DND-41 (cell line): ENCODE measurements around the gene TFCP2.

Experiments used
- ATAC-seq: fragments of 200-7000 bp; cut with Tn5 transposase; 3 replicates; pipeline ENCODE4 v1.9.1; 2021; ENCODE audit warnings: low read depth; ENCODE audit not compliant: insufficient read depth
- DNase-seq: peaks from one replicate; pipeline ENCODE4 v3.0.0-alpha.2; 2020
- H2AFZ ChIP-seq: 2 replicates; pipeline ENCODE4 v1.6.0; 2012; ENCODE audit warnings: low read depth, low read length
- H3K27ac ChIP-seq: 2 replicates; pipeline ENCODE4 v1.5.1; 2012; ENCODE audit warnings: low read length, inconsistent platforms
- H3K27me3 ChIP-seq: fragments of 200-600 bp; sonication (generic); 2 replicates; pipeline ENCODE4 v1.6.0; 2012; ENCODE audit warnings: low read length, mild to moderate bottlenecking, inconsistent platforms; ENCODE audit not compliant: insufficient read depth, poor library complexity
- H3K36me3 ChIP-seq: 2 replicates; pipeline ENCODE4 v1.5.1; 2012; ENCODE audit warnings: low read length, inconsistent platforms; ENCODE audit not compliant: insufficient read depth
- H3K4me1 ChIP-seq: 2 replicates; pipeline ENCODE4 v1.5.1; 2012; ENCODE audit warnings: mild to moderate bottlenecking, low read length; ENCODE audit not compliant: insufficient read depth
- H3K4me2 ChIP-seq: 2 replicates; pipeline ENCODE4 v1.6.0; 2012; ENCODE audit warnings: mild to moderate bottlenecking, moderate library complexity, low read length, inconsistent platforms; ENCODE audit not compliant: insufficient read depth
- H3K4me3 ChIP-seq, 2 experiments: fragments of 200-600 bp in 1 of 2; shearing (Covaris generic) in 1 of 2; 2 replicates each; pipeline ENCODE4 v1.5.1; 2012 to 2016; ENCODE audit warnings: inconsistent platforms in 2 of 2, low read length in 2 of 2, mild to moderate bottlenecking in 2 of 2, low read depth in 1 of 2, moderate library complexity in 1 of 2
- H3K79me2 ChIP-seq: 2 replicates; pipeline ENCODE4 v1.6.0; 2012; ENCODE audit warnings: low read length, inconsistent platforms; ENCODE audit not compliant: insufficient read depth
- H3K9ac ChIP-seq: 2 replicates; pipeline ENCODE4 v1.6.0; 2012; ENCODE audit warnings: low read depth, mild to moderate bottlenecking, inconsistent platforms, low read length, moderate library complexity
- H3K9me3 ChIP-seq: 2 replicates; pipeline ENCODE4 v1.5.1; 2012; ENCODE audit warnings: low read length, moderate library complexity, mild to moderate bottlenecking, inconsistent platforms; ENCODE audit not compliant: insufficient read depth, severe bottlenecking
- H4K20me1 ChIP-seq: 2 replicates; pipeline ENCODE4 v1.6.0; 2012; ENCODE audit warnings: low read length; ENCODE audit not compliant: insufficient read depth
- CTCF ChIP-seq: IDR thresholded peaks from 2 replicates; pipeline ENCODE4 v1.5.1; 2012; ENCODE audit warnings: borderline replicate concordance, low read length, moderate library complexity, mild to moderate bottlenecking; ENCODE audit not compliant: poor library complexity, severe bottlenecking; ENCODE audit errors: extremely low read depth
- EZH2 ChIP-seq: IDR thresholded peaks from 3 replicates; pipeline ENCODE4 v1.6.1; 2012; ENCODE audit warnings: borderline replicate concordance, low read depth, mild to moderate bottlenecking, moderate library complexity, low read length, inconsistent platforms; ENCODE audit not compliant: severe bottlenecking

Gene TFCP2

DNA sequence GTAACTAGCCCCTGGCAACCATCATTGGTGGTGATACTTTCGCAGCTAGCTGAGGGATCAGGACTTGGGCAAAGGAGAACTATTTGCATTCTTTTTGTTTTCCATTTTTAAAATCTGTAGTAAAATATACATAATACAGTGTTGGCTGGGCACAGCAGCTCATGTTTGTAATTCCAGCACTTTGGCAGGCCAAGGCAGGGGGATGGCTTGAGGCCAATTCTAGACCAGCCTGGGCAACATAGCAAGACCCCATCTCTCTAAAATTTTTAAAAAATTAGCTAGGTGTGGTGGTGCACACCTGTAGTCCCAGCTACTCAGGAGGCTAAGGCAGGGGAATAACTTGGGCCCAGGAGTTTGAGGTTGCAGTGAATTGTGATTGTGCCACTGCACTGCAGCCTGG is 20.0 kb downstream of the TFCP2 start:
- no peak for DNase-seq
- peaks cover 59% of the 10 kb centered on the region for H3K79me2 ChIP-seq
- no peak overlapping the region for H3K4me2 ChIP-seq
- H3K27me3 ChIP-seq = no peaks in the 10 kb centered on the region
- no peaks in the 10 kb centered on the region for H3K9me3 ChIP-seq
- peaks cover 12% of the 10 kb centered on the region; the same call in 1 of the 2 replicates for H4K20me1 ChIP-seq
- H3K4me1 ChIP-seq = no peaks in the 10 kb centered on the region
- no peak overlapping the region for H2AFZ ChIP-seq
- no peak overlapping the region for H3K4me3 ChIP-seq
- ATAC-seq = no peak
- no peak overlapping the region for H3K27ac ChIP-seq
- TF ChIP-seq CTCF = no peak
- no peak for TF ChIP-seq EZH2
- H3K9ac ChIP-seq = no peak overlapping the region
- H3K36me3 ChIP-seq = 0 out of 2 replicates have a peak, but pooled peaks cover 6% of the 10 kb centered on the region

- no peak overlapping the region for H2AFZ ChIP-seq
- H3K9me3 ChIP-seq = no peaks in the 10 kb centered on the region
- H4K20me1 ChIP-seq = peaks cover 21% of the 10 kb centered on the region; the same call in 1 of the 2 replicates
- no peak overlapping the region for H3K9ac ChIP-seq
- H3K4me2 ChIP-seq = no peak overlapping the region
- DNase-seq (no peak), ATAC-seq (no peak)
- TF ChIP-seq CTCF (no peak), EZH2 (no peak)
- H3K36me3 ChIP-seq = 0 out of 2 replicates have a peak, but pooled peaks cover 3% of the 10 kb centered on the region
- H3K4me3 ChIP-seq = no peak overlapping the region
- no peaks in the 10 kb centered on the region for H3K4me1 ChIP-seq
- H3K79me2 ChIP-seq = peaks cover 58% of the 10 kb centered on the region
- no peaks in the 10 kb centered on the region for H3K27me3 ChIP-seq
- no peak overlapping the region for H3K27ac ChIP-seq
Measured at GRCh38 chr12:51150777-51151176, 22.2 kb downstream of the TFCP2 start.

DNA sequence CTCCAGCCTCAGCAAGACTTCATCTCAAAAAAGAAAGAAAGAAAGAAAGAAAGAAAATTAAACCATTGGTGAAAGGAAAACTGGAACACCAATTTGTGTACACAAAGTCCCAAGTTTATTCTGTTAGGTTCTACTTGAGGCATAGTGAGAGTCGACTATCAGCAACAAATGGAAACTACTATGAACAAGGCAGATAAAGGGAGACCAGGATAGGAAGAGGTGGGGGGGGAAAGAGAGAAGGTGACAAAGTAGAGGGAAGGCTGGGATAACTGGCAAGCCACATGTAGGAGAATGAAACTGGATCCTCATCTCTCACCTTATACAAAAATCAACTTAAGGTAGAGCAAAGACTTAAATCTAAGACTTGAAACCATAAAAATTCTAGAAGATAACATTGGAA is 25.6 kb downstream of the TFCP2 start:
- no peak for ATAC-seq
- DNase-seq = no peak
- Histone ChIP-seq H3K79me2 (peaks cover 65% of the 10 kb centered on the region), H3K9ac (no peak overlapping the region), H3K9me3 (no peaks in the 10 kb centered on the region), H3K27ac (no peak overlapping the region), H3K27me3 (no peaks in the 10 kb centered on the region), H3K4me3 (no peak overlapping the region), H3K4me2 (no peak overlapping the region), H4K20me1 (peaks cover 25% of the 10 kb centered on the region; the same call in 1 of the 2 replicates), H3K4me1 (no peaks in the 10 kb centered on the region), H3K36me3 (0 out of 2 replicates have a peak, but pooled peaks cover 3% of the 10 kb centered on the region), H2AFZ (no peak overlapping the region)
- TF ChIP-seq EZH2 (no peak), CTCF (no peak)

DNA sequence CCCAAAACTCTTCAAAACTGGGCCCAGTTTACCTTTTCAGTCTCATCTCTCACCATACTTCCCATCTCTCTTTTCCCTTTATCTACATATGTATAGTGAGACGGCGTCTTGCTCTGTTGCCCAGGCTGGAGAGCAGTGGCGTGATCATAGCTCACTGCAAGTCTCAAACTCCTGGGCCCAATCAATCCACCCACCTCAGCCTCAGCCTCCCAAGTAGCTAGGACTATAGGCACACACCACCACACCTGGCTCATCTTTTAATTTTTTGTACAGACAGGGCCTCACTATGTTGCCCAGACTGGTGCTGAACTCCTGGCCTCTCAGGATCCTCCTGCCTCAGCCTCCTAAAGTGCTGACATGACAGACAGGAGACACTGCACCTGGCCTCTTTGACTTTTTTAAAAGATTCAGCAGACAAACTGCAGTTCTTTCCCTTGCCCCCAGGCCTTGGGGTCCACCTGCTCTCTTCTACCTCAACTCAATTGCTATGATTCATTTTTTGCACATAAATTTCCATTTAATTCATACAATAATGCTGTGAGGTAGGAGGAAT is 33.6 kb downstream of the TFCP2 start:
- Histone ChIP-seq H3K4me2 (no peak overlapping the region), H3K9ac (no peak overlapping the region), H2AFZ (no peak overlapping the region), H3K36me3 (peaks cover 16% of the 10 kb centered on the region), H4K20me1 (peaks cover 4% of the 10 kb centered on the region; the same call in 1 of the 2 replicates), H3K4me1 (no peaks in the 10 kb centered on the region), H3K79me2 (peaks cover 30% of the 10 kb centered on the region), H3K4me3 (no peak overlapping the region), H3K27ac (no peak overlapping the region), H3K27me3 (no peaks in the 10 kb centered on the region), H3K9me3 (no peaks in the 10 kb centered on the region)
- TF ChIP-seq EZH2 (no peak), CTCF (no peak)
- no peak for ATAC-seq
- no peak for DNase-seq
